Urothelium cell line (cell line): ENCODE measurements around the gene CYP2C9.

Source experiments
- DNase-seq: peaks from one replicate; pipeline ENCODE4 v3.0.0; 2011; ENCODE audit warnings: low spot score, mixed read lengths
- FAIRE-seq: peaks from 2 replicates; lab custom pipeline; 2011; peaks lifted over from hg19 to GRCh38; lab: Jason Lieb, UNC

CYP2C9 gene

DNA sequence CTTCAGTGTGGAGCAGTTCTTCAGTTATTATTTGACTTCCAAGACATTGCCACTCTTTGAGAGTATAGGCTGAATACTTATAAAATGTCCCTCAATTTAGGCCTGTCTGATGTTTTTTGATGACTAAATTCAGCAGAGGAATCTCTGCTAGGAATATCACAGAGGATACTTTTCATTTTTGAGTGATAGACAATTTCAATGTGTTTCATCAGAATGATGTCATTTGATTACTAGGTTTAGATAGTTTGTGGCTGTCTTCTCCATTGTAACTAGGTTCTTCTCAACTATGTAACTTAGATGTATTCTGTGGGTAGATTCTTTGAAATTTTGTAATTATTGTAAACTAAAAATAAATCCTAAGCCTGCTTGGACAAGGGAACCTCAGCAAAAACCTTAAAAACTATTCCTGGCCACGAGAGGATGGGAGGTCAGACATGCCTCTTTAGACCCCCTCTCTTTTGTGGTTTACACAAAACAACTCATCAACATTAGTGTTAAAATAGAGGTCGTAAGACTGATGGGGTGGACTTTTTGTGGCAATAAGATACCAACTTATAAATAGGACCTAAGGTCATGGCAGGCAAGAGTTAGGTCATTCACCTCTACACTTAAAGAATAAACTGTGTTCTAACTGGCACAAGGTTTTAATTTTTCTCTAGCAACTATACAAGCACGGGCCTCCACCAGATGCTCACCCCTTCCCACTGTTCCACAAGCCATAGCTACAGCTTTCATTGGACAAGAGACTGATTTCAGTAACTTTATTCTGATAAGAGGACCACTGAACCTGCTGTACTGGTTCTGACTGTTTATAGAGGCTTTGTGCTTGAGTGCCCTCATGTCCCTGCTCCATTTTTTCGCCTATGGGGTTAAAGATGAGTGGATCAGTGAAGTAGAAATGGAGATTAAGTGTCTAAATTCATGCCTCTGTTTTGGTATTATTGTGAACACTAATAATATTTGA, 97.2 kb downstream of the CYP2C9 start:
- DNase-seq = no peak
- FAIRE-seq = no peak

DNA sequence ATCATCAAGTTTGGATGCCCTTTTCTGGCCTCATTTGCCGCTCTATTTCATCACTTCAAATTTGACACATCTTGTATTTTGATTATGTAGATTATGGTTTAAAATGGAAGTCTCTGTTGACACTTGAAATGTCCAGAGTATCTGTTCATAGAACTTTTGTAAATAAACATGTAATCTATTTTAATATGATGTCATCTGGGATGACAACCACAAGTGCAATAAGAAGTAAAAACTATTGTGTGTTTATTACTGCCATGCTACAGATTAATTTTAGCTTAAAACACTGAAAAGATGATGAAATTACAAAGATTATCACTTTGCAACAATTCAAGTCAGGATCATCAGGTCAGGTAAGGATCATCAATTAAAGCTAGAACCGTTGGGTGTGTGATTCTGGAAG, 100.8 kb downstream of the CYP2C9 start:
- DNase-seq (no peak), FAIRE-seq (no peak)
